ENCODE results near the gene C19orf44. TPM values are rescaled to one million over a fixed set of nuclear protein-coding genes. Genes with fewer than 3 reads are reported as not detected.

Gene C19orf44
- total and polyA plus RNA-seq, 2 of the 4 experiments (the other 2 are of a cell fraction), result 1.4 to 3.8 TPM

GRCh38 chr19:16472992-16473391 is 23.2 kb upstream of the C19orf44 start:
- H3K36me3 ChIP-seq (ENCODE audit: control insufficient read depth, insufficient read depth, low read length), result no peaks in the 10 kb centered on the region
- DNase-seq, result no peak
- no peak overlapping the region for H3K9ac ChIP-seq (ENCODE audit: low read depth, low read length)
- no peak overlapping the region for H4K5ac ChIP-seq (ENCODE audit: low read depth, low read length)
- in situ Hi-C loops (cut with MboI; ENCODE audit: low sequenced_read_pairs) (no loop called here), intact Hi-C loops (cut with micrococcal nuclease) (loop anchor here (5.0 kb wide), 1 partner anchor 36 kb away; no protein-coding TSS in a partner anchor), dilution Hi-C loops (cut with HindIII; ENCODE audit: low sequenced_read_pairs, unreplicated experiment) (no loop called here)
- no TSS peak for BruUV-seq (replicated peaks)
- H3K14ac ChIP-seq (replicated peaks; ENCODE audit: low read depth, low read length), result no peak overlapping the region
- peaks cover 19 to 32% of the 10 kb centered on the region in 2 experiments for H3K79me1 ChIP-seq (ENCODE audit: low read depth in 1 of 2, low read length in 2 of 2)
- TF ChIP-seq SMC3 (IDR thresholded peaks at IDR 0.05; ENCODE audit: low read depth, low read length) (no peak), CEBPB (IDR thresholded peaks at IDR 0.05; ENCODE audit: low read depth, low read length) (no peak), MAFK (IDR thresholded peaks at IDR 0.05; ENCODE audit: low read depth, low read length) (no peak), RCOR1 (IDR thresholded peaks at IDR 0.05; ENCODE audit: insufficient replicate concordance, low read length) (no peak), NFE2L2 (IDR thresholded peaks at IDR 0.05; ENCODE audit: low read depth, low read length) (no peak), MAZ (IDR thresholded peaks at IDR 0.05; ENCODE audit: borderline replicate concordance, low read depth, low read length) (no peak), RAD21 (IDR thresholded peaks at IDR 0.05; ENCODE audit: low read length) (no peak), MXI1 (IDR thresholded peaks at IDR 0.05; ENCODE audit: borderline replicate concordance, low read depth, low read length) (no peak), BHLHE40 (IDR thresholded peaks at IDR 0.05; ENCODE audit: low read depth, low read length) (no peak), FOS (IDR thresholded peaks at IDR 0.05; ENCODE audit: low read depth, low read length) (no peak), RFX5 (IDR thresholded peaks at IDR 0.05; ENCODE audit: low read depth, low read length) (no peak), USF2 (IDR thresholded peaks at IDR 0.05; ENCODE audit: low read depth, low read length) (no peak), POLR2A (IDR thresholded peaks at IDR 0.05; ENCODE audit: low read depth, low read length) (no peak), ELK1 (IDR thresholded peaks at IDR 0.05; ENCODE audit: borderline replicate concordance, low read depth, low read length) (no peak), CTCF (conservative IDR thresholded peaks at IDR 0.05; ENCODE audit: low read depth, low read length) (no peak), CHD1 (IDR thresholded peaks at IDR 0.05; ENCODE audit: low read depth, low read length) (no peak)
- H3K9me3 ChIP-seq (ENCODE audit: control insufficient read depth, insufficient read depth, low read length), result no peaks in the 10 kb centered on the region
- no peaks in the 10 kb centered on the region; the same call in 1 of the 2 replicates for H3K9me1 ChIP-seq (ENCODE audit: insufficient read depth, low read length)
- H3K4me1 ChIP-seq (ENCODE audit: control insufficient read depth, insufficient read depth, low read length), result peaks cover 6% of the 10 kb centered on the region; the same call in 1 of the 2 replicates
- ChIA-PET POLR2A (ENCODE audit: unreplicated experiment) (interaction anchor here (0.6 kb wide), 1 partner anchor 9 kb away, joined by 4 read pairs; no protein-coding TSS in a partner anchor), CTCF (no interaction called here)
- H2BK15ac ChIP-seq (ENCODE audit: low read depth, low read length), result no peak overlapping the region
- H3K27me3 ChIP-seq (ENCODE audit: control insufficient read depth, insufficient read depth, low read length), result 0 out of 2 replicates have a peak, but pooled peaks cover 2% of the 10 kb centered on the region
- no peak overlapping the region for H4K8ac ChIP-seq (ENCODE audit: low read depth in 2 of 2, low read length in 2 of 2)
- H3K4me3 ChIP-seq (ENCODE audit: insufficient read depth, low read depth, low read length), result no peak overlapping the region
- WGBS, 2 experiments (ENCODE audit: extremely low coverage in 2 of 2, insufficient read length in 1 of 2), result no CpG with 5 or more reads among the region's 2 CpGs
- 0 out of 2 replicates have a peak overlapping the region, but pooled peaks have one; percentile 18 for H2AK5ac ChIP-seq (ENCODE audit: low read depth, low read length)
- peaks cover 30% of the 10 kb centered on the region for H4K20me1 ChIP-seq (ENCODE audit: insufficient read depth, low read length)
- H3K56ac ChIP-seq (ENCODE audit: extremely low read depth, insufficient read depth, low read length), result no peak overlapping the region
- ATAC-seq (ENCODE audit: low read depth), result no peak
- H3K4ac ChIP-seq (ENCODE audit: low read depth, low read length), result no peak overlapping the region
- peak overlapping the region; percentile 55; the same call in 1 of the 2 replicates for H3K23ac ChIP-seq (ENCODE audit: low read depth, low read length)
- H2AFZ ChIP-seq (replicated peaks; ENCODE audit: low read length, poor library complexity), result no peak overlapping the region
- H2AK9ac ChIP-seq (replicated peaks; ENCODE audit: low read depth, low read length, poor library complexity), result no peak overlapping the region
- no peak overlapping the region for H3K27ac ChIP-seq (ENCODE audit: insufficient read depth, low read length)
- no peak overlapping the region for H2BK20ac ChIP-seq (ENCODE audit: low read depth, low read length)
- H2BK120ac ChIP-seq (ENCODE audit: low read depth, low read length), result no peak overlapping the region
- no peak overlapping the region for H4K91ac ChIP-seq (ENCODE audit: insufficient read depth, low read depth, low read length)
- no peak overlapping the region for H3K18ac ChIP-seq (ENCODE audit: low read depth, low read length)
- H3K4me2 ChIP-seq (ENCODE audit: low read depth, low read length), result no peak overlapping the region
- no peak overlapping the region for H2BK5ac ChIP-seq (ENCODE audit: low read depth, low read length, poor library complexity, severe bottlenecking)

Measured in IMR-90 (cell line).